GM12891 (cell line): ENCODE measurements around the gene ETV6.

ENCODE experiments used
- DNase-seq: peaks from one replicate; pipeline ENCODE4 v3.0.0; 2011; ENCODE audit warnings: low spot score; ENCODE audit not compliant: insufficient read length
- FAIRE-seq: peaks from 2 replicates; lab custom pipeline; 2011; peaks lifted over from hg19 to GRCh38; lab: Jason Lieb, UNC
- PAX5 ChIP-seq: IDR thresholded peaks from 2 replicates; pipeline ENCODE4 v1.6.1; 2011; ENCODE audit warnings: low read length, moderate library complexity, mild to moderate bottlenecking; ENCODE audit not compliant: insufficient read depth, severe bottlenecking
- POLR2A ChIP-seq: IDR thresholded peaks from 2 replicates; pipeline ENCODE4 v1.6.1; 2011; ENCODE audit warnings: low read depth, low read length, control low read depth
- POLR2AphosphoS5 ChIP-seq: IDR thresholded peaks from 2 replicates; pipeline ENCODE4 v1.6.1; 2011; ENCODE audit warnings: low read depth, low read length, control low read depth
- POU2F2 ChIP-seq: IDR thresholded peaks from 2 replicates; pipeline ENCODE4 v1.6.1; 2011; ENCODE audit warnings: low read depth, mild to moderate bottlenecking, control low read depth, low read length, moderate library complexity
- SPI1 ChIP-seq: IDR thresholded peaks from 2 replicates; pipeline ENCODE4 v1.6.1; 2011; ENCODE audit warnings: low read depth, low read length, control low read depth
- TAF1 ChIP-seq: IDR thresholded peaks from 2 replicates; pipeline ENCODE4 v1.6.1; 2011; ENCODE audit warnings: low read depth, low read length, control low read depth

The ETV6 gene

GRCh38 chr12:11916113-11916512, 266.6 kb downstream of the ETV6 start:
- no peak for DNase-seq
- FAIRE-seq = no peak
- TF ChIP-seq POLR2A (no peak), POU2F2 (no peak), POLR2AphosphoS5 (no peak), PAX5 (no peak), SPI1 (no peak), TAF1 (no peak)

DNA sequence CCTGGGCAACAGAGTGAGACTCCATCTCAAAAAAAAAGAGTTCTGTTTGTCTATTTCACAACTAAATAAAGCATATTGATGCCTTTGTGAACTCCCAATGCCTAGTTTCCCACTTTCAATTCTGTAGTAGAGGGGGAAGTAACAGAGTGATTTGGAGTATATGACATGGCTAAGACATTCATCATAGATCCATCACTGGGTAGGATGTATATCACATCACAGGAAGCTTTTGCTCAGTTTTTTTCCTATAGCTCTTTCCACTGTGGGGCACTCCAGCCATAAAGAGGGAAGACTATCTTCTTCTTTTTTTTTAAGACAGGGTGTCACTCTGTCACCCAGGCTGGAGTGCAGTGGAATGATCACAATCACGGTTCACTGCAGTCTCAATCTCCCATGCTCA, 267.3 kb downstream of the ETV6 start:
- FAIRE-seq (no peak), DNase-seq (no peak)
- TF ChIP-seq POLR2AphosphoS5 = no peak
- TF ChIP-seq PAX5 = no peak
- TF ChIP-seq POLR2A = no peak
- no peak for TF ChIP-seq POU2F2
- no peak for TF ChIP-seq SPI1
- TF ChIP-seq TAF1 = no peak

DNA sequence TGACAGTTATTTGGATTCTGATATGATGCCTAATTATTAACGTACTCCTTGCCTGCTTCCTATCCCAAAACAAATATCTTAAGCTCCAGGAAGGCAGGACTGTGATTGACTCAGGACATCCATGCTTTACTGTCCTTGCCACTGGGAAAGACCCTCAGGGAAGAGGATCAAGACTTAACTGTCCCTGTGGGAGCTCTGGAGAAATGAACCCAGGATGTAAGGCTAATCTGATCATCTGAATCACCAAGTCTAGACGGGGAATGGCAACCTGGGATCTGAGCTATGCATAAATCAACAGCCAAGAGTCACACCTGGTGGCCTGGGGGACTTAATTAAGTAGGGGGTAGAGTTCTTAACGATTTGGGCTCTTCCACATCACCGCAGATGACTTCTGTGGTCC, 268.0 kb downstream of the ETV6 start:
- FAIRE-seq (no peak), DNase-seq (no peak)
- TF ChIP-seq POLR2A (no peak), TAF1 (no peak), POU2F2 (no peak), PAX5 (no peak), SPI1 (no peak), POLR2AphosphoS5 (no peak)

- TF ChIP-seq POU2F2 (no peak), POLR2A (no peak), PAX5 (no peak), POLR2AphosphoS5 (no peak), TAF1 (no peak), SPI1 (no peak)
- FAIRE-seq (no peak), DNase-seq (no peak)
These were observed 270.8 kb downstream of the ETV6 start for GRCh38 chr12:11920231-11920630.

- DNase-seq = no peak
- no peak for FAIRE-seq
These were observed 272.9 kb downstream of the ETV6 start for GRCh38 chr12:11922361-11922760.

GRCh38 chr12:11923067-11923466, 273.6 kb downstream of the ETV6 start:
- no peak for FAIRE-seq
- DNase-seq = no peak
- TF ChIP-seq POU2F2 (no peak), SPI1 (no peak), TAF1 (no peak)

More at GRCh38 chr12:11922361-11922760, 272.9 kb downstream of the ETV6 start:
- TF ChIP-seq TAF1 = no peak
- TF ChIP-seq PAX5 = no peak
- no peak for TF ChIP-seq POLR2AphosphoS5
- no peak for TF ChIP-seq SPI1
- TF ChIP-seq POLR2A = no peak

- TF ChIP-seq TAF1 (no peak), SPI1 (no peak), POLR2AphosphoS5 (no peak)
- no peak for DNase-seq
- FAIRE-seq = peak; percentile 23
These were observed 277.9 kb downstream of the ETV6 start for GRCh38 chr12:11927286-11927935.

DNA sequence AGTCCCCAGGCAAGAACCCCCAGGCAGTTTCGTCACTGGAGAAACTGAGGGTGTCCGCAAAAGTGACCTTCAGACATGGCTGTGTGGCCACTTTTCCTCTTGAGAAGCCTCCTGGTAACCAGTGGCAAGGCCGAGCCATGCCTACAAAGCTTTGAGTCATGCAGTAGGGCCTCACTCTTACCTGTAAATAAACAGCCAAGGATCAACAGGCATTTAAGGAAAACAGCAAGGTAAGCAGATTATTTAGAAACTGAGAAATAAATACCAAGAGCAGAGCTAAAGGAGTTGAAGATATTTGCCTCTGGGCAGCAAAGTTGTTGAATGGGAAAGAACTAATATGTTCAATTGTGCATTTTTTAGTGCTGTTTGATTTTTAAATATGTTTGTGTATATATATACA, 280.2 kb downstream of the ETV6 start:
- DNase-seq (no peak), FAIRE-seq (no peak)
- TF ChIP-seq SPI1 (no peak), PAX5 (no peak), TAF1 (no peak), POLR2A (no peak), POU2F2 (no peak), POLR2AphosphoS5 (no peak)

DNA sequence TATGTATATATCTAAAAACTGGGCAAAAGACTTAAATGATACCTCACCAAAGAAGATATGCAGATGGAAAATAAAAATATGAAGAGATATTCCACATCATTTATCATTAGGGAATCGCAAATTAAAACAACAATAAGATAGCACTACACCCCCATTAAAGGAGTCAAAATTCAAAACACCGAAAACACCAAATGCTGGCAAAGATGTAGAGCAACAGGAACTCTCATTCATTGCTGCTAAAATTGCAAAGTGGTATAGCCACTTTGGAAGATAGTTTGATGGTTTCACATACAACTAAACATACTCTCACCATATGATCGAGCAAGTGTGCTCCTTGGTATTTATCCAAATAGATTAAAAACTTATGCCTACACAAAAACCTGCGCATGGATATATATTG, 289.7 kb downstream of the ETV6 start:
- no peak for TF ChIP-seq PAX5
- no peak for TF ChIP-seq TAF1
- TF ChIP-seq POLR2AphosphoS5 = no peak
- TF ChIP-seq SPI1 = no peak
- no peak for TF ChIP-seq POLR2A
- no peak for TF ChIP-seq POU2F2
- FAIRE-seq (no peak), DNase-seq (no peak)

DNA sequence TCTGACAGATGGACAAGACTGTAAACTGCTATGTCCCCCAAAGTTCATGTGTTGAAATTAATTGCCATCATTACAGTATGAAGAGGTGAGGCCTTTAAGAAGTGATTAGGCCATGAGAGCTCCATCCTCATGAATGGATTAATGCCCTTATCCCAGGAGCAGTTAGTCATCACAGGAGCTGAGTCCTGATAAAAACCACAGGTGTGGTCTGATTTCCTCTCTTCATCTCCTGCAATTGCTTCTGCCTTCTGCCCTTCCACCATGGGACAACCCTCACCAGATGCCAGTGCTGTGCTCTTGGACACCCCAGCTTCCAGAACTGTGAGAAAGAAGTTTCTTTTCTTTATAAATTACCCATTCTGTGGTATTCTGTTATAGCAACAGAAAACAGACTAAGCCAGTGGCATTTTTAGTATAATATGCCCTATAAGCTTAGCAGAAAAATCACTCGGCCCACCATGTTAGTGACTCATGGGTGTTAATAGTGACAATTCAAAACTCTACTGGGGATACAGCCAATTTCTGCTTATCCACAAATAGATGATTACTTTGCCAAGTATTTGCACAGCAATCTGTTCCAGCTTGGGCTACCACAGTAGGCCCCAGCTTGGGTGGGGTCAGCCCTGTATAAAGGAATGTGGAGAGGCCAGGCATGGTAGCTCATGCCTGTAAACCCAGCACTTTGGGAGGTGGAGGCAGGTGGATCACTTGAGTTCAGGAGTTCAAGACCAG, 292.3 kb downstream of the ETV6 start:
- no peak for TF ChIP-seq POLR2AphosphoS5
- TF ChIP-seq SPI1 = no peak
- no peak for TF ChIP-seq POLR2A
- TF ChIP-seq POU2F2 = no peak
- TF ChIP-seq TAF1 = no peak
- TF ChIP-seq PAX5 = no peak
- no peak for DNase-seq
- no peak for FAIRE-seq
